ENCODE measurements around the gene TSPAN5.

GRCh38 chr4:98572697-98573096, 85.7 kb downstream of the TSPAN5 start:
- TF ChIP-seq CTCF (tag by site-specific recombination; IDR thresholded peaks at IDR 0.05) (no peak), ZNF221 (tag by site-specific recombination; IDR thresholded peaks at IDR 0.05; ENCODE audit: borderline replicate concordance) (no peak), YY1 (tag by site-specific recombination; IDR thresholded peaks at IDR 0.05) (no peak), ZBTB49 (tag by site-specific recombination; IDR thresholded peaks at IDR 0.05; ENCODE audit: low read depth) (no peak), ZNF155 (tag by site-specific recombination; IDR thresholded peaks at IDR 0.05) (no peak)

Measured in HEK293 (cell line).